ENCODE measurements around the gene FLOT2. TPM values are rescaled to one million over a fixed set of nuclear protein-coding genes. Genes with fewer than 3 reads are reported as not detected.

Gene FLOT2
- polyA plus RNA-seq, 1 donor (not counting 4 experiments of a cell fraction or from before 2014, with no cell fraction given) = 67.2 TPM

DNA sequence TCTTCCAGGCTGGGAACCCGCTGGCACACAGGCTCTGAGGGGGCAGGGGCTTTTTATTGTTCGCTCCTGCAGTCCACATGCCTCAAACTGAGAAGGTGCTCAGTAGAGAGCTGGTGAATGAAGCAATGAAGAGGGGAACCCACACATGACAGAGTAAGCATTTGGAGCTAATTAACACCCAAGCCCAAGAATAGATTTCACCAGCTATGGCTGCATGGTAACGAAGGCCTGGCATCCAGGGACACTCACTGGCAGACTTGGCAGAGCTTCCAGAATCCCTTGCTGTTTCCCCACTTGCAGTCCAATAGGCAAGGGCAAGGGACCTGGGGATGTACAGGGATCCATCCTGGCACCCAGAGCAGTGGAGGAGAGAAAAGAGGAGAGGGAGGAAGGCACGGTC is 12.2 kb downstream of the FLOT2 start:
- Histone ChIP-seq H2AFZ (ENCODE audit: control insufficient read depth, low read length) (no peak overlapping the region), H3K9me1 (ENCODE audit: control insufficient read depth, extremely low read depth, insufficient read depth, low read length) (no peaks in the 10 kb centered on the region), H3K9ac (ENCODE audit: control insufficient read depth, extremely low read depth, insufficient read depth, low read length) (no peak overlapping the region), H3K9me3 (ENCODE audit: control insufficient read depth, low read depth, low read length) (no peaks in the 10 kb centered on the region), H3K36me3 (ENCODE audit: control insufficient read depth in 2 of 2, extremely low read depth in 1 of 2, insufficient read depth in 2 of 2, low read length in 2 of 2) (peaks cover 31 to 32% of the 10 kb centered on the region in 2 experiments), H3K27ac (ENCODE audit: control insufficient read depth, insufficient read depth, low read length) (no peak overlapping the region), H3K4me1 (ENCODE audit: control insufficient read depth, extremely low read depth, insufficient read depth, low read length) (peaks cover 8% of the 10 kb centered on the region), H3K4me2 (ENCODE audit: control insufficient read depth, extremely low read depth, insufficient read depth, low read depth, low read length) (no peak overlapping the region), H4K20me1 (ENCODE audit: control insufficient read depth, extremely low read depth, insufficient read depth, low read length) (no peaks in the 10 kb centered on the region), H3K79me2 (ENCODE audit: control insufficient read depth, insufficient read depth, low read length) (no peaks in the 10 kb centered on the region), H3K4me3 (ENCODE audit: control insufficient read depth in 2 of 3, extremely low read depth in 1 of 3, insufficient read depth in 2 of 3, low read depth in 1 of 3, low read length in 3 of 3) (no peak overlapping the region), H3K27me3 (ENCODE audit: control insufficient read depth, extremely low read depth, insufficient read depth, low read length) (no peaks in the 10 kb centered on the region)
- no peak for DNase-seq (ENCODE audit: low read depth, low spot score)
- no peak for TF ChIP-seq CTCF (optimal IDR thresholded peaks at IDR 0.05 in 1 of 3, IDR thresholded peaks at IDR 0.05 in 1 of 3, conservative IDR thresholded peaks at IDR 0.05 in 1 of 3; ENCODE audit: extremely low read depth in 1 of 3, insufficient read depth in 2 of 3, low read length in 3 of 3)
- TF ChIP-seq EZH2 (IDR thresholded peaks at IDR 0.05; ENCODE audit: low read length) = no peak
- dilution Hi-C loops (cut with MboI; ENCODE audit: extremely low pct_ligation_motif_present, low sequenced_read_pairs) = no loop called here
- no peak for FAIRE-seq

GRCh38 chr17:28883967-28884702 is 13.4 kb downstream of the FLOT2 start:
- DNase-seq (ENCODE audit: low read depth, low spot score) (no peak), FAIRE-seq (no peak)
- no peak overlapping the region for H3K9ac ChIP-seq (ENCODE audit: control insufficient read depth, extremely low read depth, insufficient read depth, low read length)
- H3K36me3 ChIP-seq (ENCODE audit: control insufficient read depth in 2 of 2, extremely low read depth in 1 of 2, insufficient read depth in 2 of 2, low read length in 2 of 2) = peaks cover 36 to 39% of the 10 kb centered on the region in 2 experiments
- no peaks in the 10 kb centered on the region for H4K20me1 ChIP-seq (ENCODE audit: control insufficient read depth, extremely low read depth, insufficient read depth, low read length)
- no peaks in the 10 kb centered on the region for H3K9me1 ChIP-seq (ENCODE audit: control insufficient read depth, extremely low read depth, insufficient read depth, low read length)
- dilution Hi-C loops (cut with MboI; ENCODE audit: extremely low pct_ligation_motif_present, low sequenced_read_pairs) = no loop called here
- H3K79me2 ChIP-seq (ENCODE audit: control insufficient read depth, insufficient read depth, low read length) = no peaks in the 10 kb centered on the region
- no peaks in the 10 kb centered on the region for H3K9me3 ChIP-seq (ENCODE audit: control insufficient read depth, low read depth, low read length)
- TF ChIP-seq EZH2 (IDR thresholded peaks at IDR 0.05; ENCODE audit: low read length) (no peak), CTCF (optimal IDR thresholded peaks at IDR 0.05 in 1 of 3, IDR thresholded peaks at IDR 0.05 in 1 of 3, conservative IDR thresholded peaks at IDR 0.05 in 1 of 3; ENCODE audit: extremely low read depth in 1 of 3, insufficient read depth in 2 of 3, low read length in 3 of 3) (no peak)
- H3K4me2 ChIP-seq (ENCODE audit: control insufficient read depth, extremely low read depth, insufficient read depth, low read depth, low read length) = no peak overlapping the region
- H3K27ac ChIP-seq (ENCODE audit: control insufficient read depth, insufficient read depth, low read length) = no peak overlapping the region
- H3K27me3 ChIP-seq (ENCODE audit: control insufficient read depth, extremely low read depth, insufficient read depth, low read length) = no peaks in the 10 kb centered on the region
- no peak overlapping the region for H3K4me3 ChIP-seq (ENCODE audit: control insufficient read depth in 2 of 3, extremely low read depth in 1 of 3, insufficient read depth in 2 of 3, low read depth in 1 of 3, low read length in 3 of 3)
- H3K4me1 ChIP-seq (ENCODE audit: control insufficient read depth, extremely low read depth, insufficient read depth, low read length) = peaks cover 19% of the 10 kb centered on the region
- H2AFZ ChIP-seq (ENCODE audit: control insufficient read depth, low read length) = no peak overlapping the region

All from keratinocyte (primary cell).